Transverse colon (tissue), 4 donors: ENCODE measurements around the gene ARL6IP6. TPM values are rescaled to one million over a fixed set of nuclear protein-coding genes. Genes with fewer than 3 reads are reported as not detected.

Experiments used
- DNase-seq: peaks from one replicate; pipeline ENCODE4 v3.0.0-alpha.2; 2019
- H3K27ac ChIP-seq, 4 donors: fragments of 200-600 bp; sonication (generic); 2 replicates each; pipeline ENCODE4 v1.5.1; 2016 to 2018; ENCODE audit warnings: inconsistent platforms in 4 of 4
- H3K27me3 ChIP-seq: fragments of 200-600 bp; sonication (generic); 2 replicates; pipeline ENCODE4 v1.5.1; 2017; ENCODE audit warnings: inconsistent platforms
- H3K36me3 ChIP-seq, 4 donors: fragments of 200-600 bp; sonication (generic); 2 replicates each; pipeline ENCODE4 v1.5.1; 2017 to 2019; ENCODE audit warnings: inconsistent platforms in 4 of 4
- H3K4me1 ChIP-seq, 4 donors: fragments of 200-600 bp; sonication (generic); 2 replicates each; pipeline ENCODE4 v1.5.1; 2017 to 2020; ENCODE audit warnings: inconsistent platforms in 4 of 4
- H3K4me3 ChIP-seq, 4 donors: fragments of 200-600 bp; sonication (generic); 1 replicate in 1 of 4; 2 replicates in 3 of 4; pipeline versions ENCODE4 v1.5.1 to v1.6.1; 2017 to 2019; ENCODE audit warnings: inconsistent platforms in 4 of 4
- H3K9me3 ChIP-seq, 2 donors: fragments of 200-600 bp; sonication (generic); 2 replicates each; pipeline ENCODE4 v1.5.1; 2017 to 2019; ENCODE audit warnings: inconsistent platforms in 2 of 2
- EP300 ChIP-seq: sonication (generic); formaldehyde crosslinking; IDR thresholded peaks from one replicate; pipeline ENCODE4 v1.6.1; 2017; ENCODE audit warnings: antibody characterized with exemption, low read depth
- POLR2A ChIP-seq: fragments of 450-650 bp; IDR thresholded peaks from one replicate; pipeline ENCODE4 v1.6.1; 2016; ENCODE audit warnings: antibody characterized with exemption, mild to moderate bottlenecking, moderate library complexity
- POLR2AphosphoS5 ChIP-seq, 3 donors: sonication (generic); formaldehyde crosslinking; IDR thresholded peaks; one replicate each; pipeline ENCODE4 v1.6.1; 2016; ENCODE audit warnings: antibody characterized with exemption in 3 of 3
- WGBS, 2 donors: methylation state at CpG; one replicate each; pipeline ENCODE4 v1.1.5; 2018; ENCODE audit warnings: low coverage in 1 of 2; 5-methylcytosine and 5-hydroxymethylcytosine counted together
- in situ Hi-C, 4 donors: fragments of 200-750 bp; cut with MboI; loops; one replicate each; pipeline versions ENCODE4 v1.15.0 to v1.15.1; 2017; ENCODE audit warnings: low sequenced_read_pairs in 3 of 4, low pct_ligation_motif_present in 1 of 4, low pct_unique_long_range_greater_than_20kb in 1 of 4
- intact Hi-C: fragments of 100-400 bp; cut with DNase I; formaldehyde crosslinking; loops from one replicate; pipeline ENCODE4 v1.15.1; 2023; ENCODE audit warnings: low total_unique reads
- total RNA-seq, 4 donors: library from RNA; depleted of rRNA; stranded (reverse); fragments of >200 nt; gene quantifications; one replicate each; pipeline ENCODE4 v1.1.0, GENCODE V29; 2016
- TF ChIP-seq, protein P1 (sequence below), 5 experiments: fragments of 200-600 bp in 3 of 5; fragments of 450-650 bp in 2 of 5; sonication (generic) in 3 of 5; IDR thresholded peaks; 1 replicate in 2 of 5; 2 replicates in 3 of 5; pipeline ENCODE4 v1.5.1; 2016 to 2017; ENCODE audit warnings: antibody characterized with exemption in 5 of 5, inconsistent platforms in 3 of 5, mild to moderate bottlenecking in 2 of 5, moderate library complexity in 1 of 5

Gene ARL6IP6
- total RNA-seq, 4 donors from 2014 or later = 11.2 to 28.3 (median 22.0) TPM

DNA sequence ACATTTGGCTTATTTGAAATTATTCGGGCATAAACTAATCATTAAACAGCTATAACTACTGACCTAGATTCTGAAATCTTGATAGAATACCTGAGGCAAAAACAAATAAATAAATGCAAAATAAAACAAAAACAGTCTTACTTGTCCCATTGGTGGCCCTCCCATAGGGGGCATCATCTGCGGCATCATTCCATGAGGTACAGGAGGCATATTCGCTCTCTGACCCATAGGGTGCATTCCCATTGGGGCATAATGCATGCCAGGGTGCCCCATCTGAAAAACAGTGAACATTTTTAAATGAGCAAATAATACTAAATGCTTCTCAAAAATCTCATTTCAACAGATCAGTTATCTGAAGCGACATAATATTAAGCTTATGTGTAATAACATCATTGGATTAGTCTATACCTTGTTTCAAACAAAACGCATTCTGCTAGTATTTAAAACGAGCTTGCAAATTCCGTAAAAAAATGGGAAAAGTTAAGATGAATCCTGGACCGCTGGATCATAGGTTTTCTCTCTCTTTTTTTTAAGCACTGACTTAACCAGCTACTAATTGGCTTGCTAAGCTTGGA, 2.5 kb upstream of the ARL6IP6 start:
- TF ChIP-seq, protein P1, sequence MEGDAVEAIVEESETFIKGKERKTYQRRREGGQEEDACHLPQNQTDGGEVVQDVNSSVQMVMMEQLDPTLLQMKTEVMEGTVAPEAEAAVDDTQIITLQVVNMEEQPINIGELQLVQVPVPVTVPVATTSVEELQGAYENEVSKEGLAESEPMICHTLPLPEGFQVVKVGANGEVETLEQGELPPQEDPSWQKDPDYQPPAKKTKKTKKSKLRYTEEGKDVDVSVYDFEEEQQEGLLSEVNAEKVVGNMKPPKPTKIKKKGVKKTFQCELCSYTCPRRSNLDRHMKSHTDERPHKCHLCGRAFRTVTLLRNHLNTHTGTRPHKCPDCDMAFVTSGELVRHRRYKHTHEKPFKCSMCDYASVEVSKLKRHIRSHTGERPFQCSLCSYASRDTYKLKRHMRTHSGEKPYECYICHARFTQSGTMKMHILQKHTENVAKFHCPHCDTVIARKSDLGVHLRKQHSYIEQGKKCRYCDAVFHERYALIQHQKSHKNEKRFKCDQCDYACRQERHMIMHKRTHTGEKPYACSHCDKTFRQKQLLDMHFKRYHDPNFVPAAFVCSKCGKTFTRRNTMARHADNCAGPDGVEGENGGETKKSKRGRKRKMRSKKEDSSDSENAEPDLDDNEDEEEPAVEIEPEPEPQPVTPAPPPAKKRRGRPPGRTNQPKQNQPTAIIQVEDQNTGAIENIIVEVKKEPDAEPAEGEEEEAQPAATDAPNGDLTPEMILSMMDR (IDR thresholded peaks at IDR 0.05) = peak; percentile 22 to 50 (median 31)
- no peak for TF ChIP-seq EP300
- TF ChIP-seq POLR2AphosphoS5 (IDR thresholded peaks at IDR 0.05) = no peak
- Histone ChIP-seq H3K27me3 (no peaks in the 10 kb centered on the region), H3K36me3 (peaks cover 0 to 3% (median 0%) of the 10 kb centered on the region in 4 donors), H3K4me1 (peaks cover 16 to 43% (median 33%) of the 10 kb centered on the region in 4 donors), H3K27ac (peak overlapping the region in 3 of 4 donors; percentile 96 to 99 (median 99)), H3K9me3 (no peaks in the 10 kb centered on the region), H3K4me3 (peak overlapping the region in 2 of 4 donors; percentile 67 to 83)
- no peak for DNase-seq
- 24 to 26% methylated on average over 7 to 8 of the region's 8 CpGs for WGBS, 2 donors
- intact Hi-C loops = no loop called here
- in situ Hi-C loops = no loop called here

DNA sequence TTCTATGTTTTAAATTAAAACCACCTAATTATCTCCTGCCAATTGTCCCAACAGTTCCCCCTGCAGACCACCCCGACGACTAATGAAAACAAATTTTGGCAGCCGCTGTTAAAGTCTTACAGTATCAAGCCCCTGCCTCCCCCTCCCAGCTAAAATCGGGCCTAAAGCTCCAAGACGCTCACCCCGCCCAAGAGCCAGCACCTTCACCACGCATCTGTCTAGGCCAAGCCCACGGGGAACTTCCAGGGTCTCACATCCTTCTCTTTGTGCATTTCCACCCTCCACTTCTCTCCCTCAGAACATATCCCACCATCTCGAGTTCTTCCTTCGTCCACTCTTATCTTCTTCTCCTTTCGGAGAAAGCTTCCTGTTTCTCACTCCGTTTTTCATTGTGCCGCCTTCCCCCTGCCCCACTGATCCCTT, 1.6 kb upstream of the ARL6IP6 start:
- in situ Hi-C loops (no loop called here), intact Hi-C loops (no loop called here)
- H3K4me1 ChIP-seq = peaks cover 16 to 43% (median 34%) of the 10 kb centered on the region in 4 donors
- no peaks in the 10 kb centered on the region for H3K9me3 ChIP-seq
- no peak for TF ChIP-seq POLR2A
- TF ChIP-seq POLR2AphosphoS5 (IDR thresholded peaks at IDR 0.05) = no peak
- no peak for TF ChIP-seq EP300
- TF ChIP-seq, protein P1 (IDR thresholded peaks at IDR 0.05) = no peak
- WGBS, 2 donors = 0 to 1% methylated on average over 7 to 13 of the region's 13 CpGs
- peak; percentile 35 for DNase-seq
- H3K36me3 ChIP-seq = peaks cover 0 to 3% (median 0%) of the 10 kb centered on the region in 4 donors
- peak overlapping the region; percentile 96 to 99 (median 98) for H3K27ac ChIP-seq
- peak overlapping the region; percentile 67 to 98 (median 86) for H3K4me3 ChIP-seq
- H3K27me3 ChIP-seq = no peaks in the 10 kb centered on the region

DNA sequence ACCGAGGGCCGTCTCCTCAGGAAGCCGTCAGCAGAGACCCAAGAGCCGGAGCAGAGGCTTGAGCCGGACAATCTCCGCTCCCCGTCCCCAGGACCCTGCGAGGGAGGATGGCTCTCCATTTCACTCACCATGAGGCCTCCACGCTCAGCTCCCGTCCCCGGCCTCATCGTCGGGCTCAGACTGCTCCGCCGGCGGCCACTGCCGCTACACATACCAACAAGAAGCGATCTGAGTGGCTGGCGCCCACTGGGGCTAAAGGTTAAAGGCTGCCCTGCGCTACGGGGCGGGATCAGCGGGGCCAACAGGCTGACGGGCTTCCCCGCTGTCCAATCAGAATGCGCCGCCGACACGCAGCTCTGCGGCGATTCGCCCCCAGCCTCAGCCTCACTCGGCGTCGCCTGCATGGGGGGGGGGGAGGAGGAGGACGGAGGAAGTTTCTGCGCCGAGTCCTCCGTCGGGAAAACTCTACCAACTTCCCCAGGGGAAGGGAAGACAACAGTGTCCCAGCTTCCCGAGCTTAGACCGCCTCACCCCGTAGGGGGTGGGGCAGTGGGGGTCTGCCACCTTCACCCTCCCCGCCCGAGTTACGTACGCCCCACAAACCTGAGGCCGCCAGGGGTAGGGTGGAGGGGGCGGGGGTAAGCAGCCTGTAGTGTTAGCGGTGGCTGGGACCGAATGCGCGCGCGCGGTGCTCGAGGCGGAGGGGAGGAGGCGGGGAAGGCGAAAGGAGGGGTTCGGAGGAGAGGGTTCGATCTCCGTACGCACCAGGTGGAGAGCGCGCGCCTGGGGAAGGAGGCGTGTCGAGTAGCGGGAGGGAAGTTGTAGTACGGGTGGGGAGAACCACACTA, 968 bp upstream of the ARL6IP6 start, which contains the start of gene PRPF40A:
PRPF40A (minus strand) TSS at position 234 of the 848 bp plus-strand sequence; CDS start at position 212, 22 bp downstream.
- TF ChIP-seq, protein P1 (IDR thresholded peaks at IDR 0.05) = peak in 3 of 5 experiments; percentile 6 to 29 (median 6)
- TF ChIP-seq POLR2AphosphoS5 (IDR thresholded peaks at IDR 0.05) (peak; percentile 91 to 98 (median 97)), POLR2A (peak; percentile 94), EP300 (no peak)
- intact Hi-C loops = no loop called here
- in situ Hi-C loops = no loop called here

More for the DNA sequence above, 968 bp upstream of the ARL6IP6 start, which contains the start of gene PRPF40A:
- Histone ChIP-seq H3K4me3 (peak within 1 kb of the TSS; percentile 67 to 98 (median 86)), H3K27ac (peak within 1 kb of the TSS; percentile 96 to 99 (median 98)), H3K36me3 (peaks cover 0 to 3% (median 0%) of the 10 kb centered on the region in 4 donors), H3K4me1 (peaks cover 16 to 43% (median 35%) of the 10 kb centered on the region in 4 donors), H3K9me3 (no peaks in the 10 kb centered on the region), H3K27me3 (no peaks in the 10 kb centered on the region)
- WGBS, 2 donors = 0 to 1% methylated on average over 9 to 69 of the region's 71 CpGs
- DNase-seq = peak; percentile 99
